ENCODE data around the gene TLK1.
A peak's percentile ranks its signal among the peaks of the same experiment; 100 is the strongest.

Gene TLK1

DNA sequence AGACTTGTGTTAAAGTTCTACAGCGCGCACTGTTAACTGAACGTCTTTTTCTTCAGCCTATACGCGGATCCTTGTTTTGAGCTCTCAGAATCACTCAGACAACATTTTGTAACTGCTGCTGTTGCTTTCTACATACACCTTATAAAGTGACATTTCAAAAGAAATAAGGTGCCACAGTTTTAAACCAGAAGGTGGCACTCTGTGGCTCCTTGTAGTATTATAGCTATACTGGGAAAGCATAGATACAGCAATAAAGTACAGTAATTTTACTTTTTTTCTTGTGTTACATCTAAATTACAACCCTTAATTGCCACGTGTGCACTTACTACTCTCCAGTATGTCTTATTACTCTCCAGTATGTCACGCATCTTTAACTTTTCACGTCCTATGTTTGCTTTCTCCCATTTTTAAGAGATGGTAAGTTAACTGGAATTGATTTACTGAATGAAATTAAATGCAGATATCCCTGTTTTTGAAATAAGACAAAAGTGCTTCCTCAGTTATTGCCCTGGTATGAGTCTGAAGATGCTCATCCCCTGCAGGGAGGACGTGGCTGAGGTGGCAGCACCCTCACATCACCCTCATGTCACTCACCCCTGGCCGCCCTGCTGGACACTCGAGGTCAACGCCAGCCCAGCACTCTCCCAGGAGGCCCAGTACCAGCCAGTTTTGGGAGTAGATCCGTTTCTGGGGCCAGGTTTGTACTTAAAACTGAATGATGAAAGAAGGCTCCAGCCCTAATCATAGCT, 193.9 kb downstream of the TLK1 start:
- peak; percentile 20 for DNase-seq (ENCODE audit: low spot score)

GRCh38 chr2:170965446-170966225, 195.1 kb downstream of the TLK1 start:
- DNase-seq (ENCODE audit: low spot score), result no peak

- DNase-seq (ENCODE audit: low spot score), result no peak
Measured at GRCh38 chr2:170963386-170963785, 197.3 kb downstream of the TLK1 start.

DNA sequence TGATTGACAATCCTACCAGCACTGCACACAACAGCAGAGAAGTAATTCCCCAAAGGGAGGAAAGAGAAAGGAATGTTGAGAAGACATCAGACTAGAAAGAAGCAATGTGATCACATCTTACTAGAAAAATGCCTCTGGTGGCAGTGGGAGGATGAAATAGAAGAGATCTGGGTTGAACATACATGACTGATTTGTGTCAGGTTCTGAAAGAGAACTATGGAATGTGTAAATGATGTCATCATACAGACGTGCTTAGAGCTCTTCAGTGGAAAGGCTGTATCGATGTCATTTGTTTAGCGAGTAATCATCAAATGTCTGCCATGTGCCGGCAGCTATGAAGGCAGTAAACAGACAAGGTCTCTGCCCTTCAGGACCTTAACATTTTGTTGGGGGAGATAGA, 206.8 kb downstream of the TLK1 start:
- no peak for DNase-seq (ENCODE audit: low spot score)

DNA sequence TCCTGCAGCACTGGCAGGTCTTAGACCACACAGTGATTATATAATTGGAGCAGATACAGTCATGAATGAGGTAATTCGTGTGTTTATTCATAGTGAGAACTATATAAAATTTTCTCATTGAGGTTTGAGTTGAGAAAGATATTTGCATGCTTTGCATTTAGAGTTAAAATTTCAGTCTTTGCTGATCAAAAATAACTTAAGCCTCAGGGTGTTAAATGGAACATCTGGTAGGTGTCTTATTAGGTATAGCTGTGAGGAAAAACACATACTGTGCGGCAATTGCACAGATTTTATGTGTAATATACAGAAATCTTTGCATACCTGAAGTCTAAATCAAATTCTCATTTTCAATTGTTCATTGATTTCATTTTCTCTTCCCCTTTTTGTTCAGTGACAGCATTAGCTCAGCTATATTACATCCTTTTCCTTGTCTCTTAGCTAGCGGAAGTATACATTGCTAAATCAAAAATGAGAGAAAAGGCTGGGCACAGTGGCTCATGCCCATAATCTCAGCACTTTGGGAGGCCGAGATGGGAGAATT, 210.4 kb downstream of the TLK1 start:
- DNase-seq (ENCODE audit: low spot score), result no peak

DNA sequence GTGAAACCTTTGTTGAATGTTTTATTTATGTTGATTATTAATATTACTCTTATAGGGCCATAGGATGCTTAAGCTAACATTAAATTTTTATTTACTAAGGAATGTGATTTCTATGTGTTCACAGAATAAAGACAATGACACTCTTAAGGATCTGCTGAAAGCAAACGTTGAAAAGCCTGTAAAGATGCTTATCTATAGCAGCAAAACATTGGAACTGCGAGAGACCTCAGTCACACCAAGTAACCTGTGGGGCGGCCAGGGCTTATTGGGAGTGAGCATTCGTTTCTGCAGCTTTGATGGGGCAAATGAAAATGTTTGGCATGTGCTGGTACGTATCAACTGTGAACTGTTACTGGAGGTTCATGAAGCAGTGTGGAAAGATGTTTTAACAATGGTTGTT, 211.3 kb downstream of the TLK1 start:
- no peak for DNase-seq (ENCODE audit: low spot score)

- no peak for DNase-seq (ENCODE audit: low spot score)
Measured at GRCh38 chr2:170944545-170944944, 216.1 kb downstream of the TLK1 start.

DNA sequence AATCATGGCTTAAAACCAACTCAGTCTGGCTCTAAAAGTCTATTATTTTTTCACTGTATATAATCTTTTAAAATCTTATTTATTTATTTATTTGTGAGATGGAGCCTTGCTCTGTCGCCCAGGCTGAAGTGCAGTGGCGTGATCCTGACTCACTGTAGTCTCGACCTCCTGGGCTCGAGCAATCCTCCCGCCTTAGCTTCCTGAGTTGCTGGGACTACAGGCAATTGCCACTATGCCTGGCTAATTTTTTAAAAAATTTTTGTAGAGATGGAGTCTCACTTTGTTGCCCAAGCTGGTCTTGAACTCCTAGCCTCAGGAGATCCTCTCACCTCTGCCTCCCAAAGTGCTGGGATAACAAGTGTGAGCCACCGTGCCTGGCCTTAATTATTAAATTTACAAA, 217.1 kb downstream of the TLK1 start:
- no peak for DNase-seq (ENCODE audit: low spot score)

- no peak for DNase-seq (ENCODE audit: low spot score)
Measured at GRCh38 chr2:170943041-170943440, 217.7 kb downstream of the TLK1 start.

DNA sequence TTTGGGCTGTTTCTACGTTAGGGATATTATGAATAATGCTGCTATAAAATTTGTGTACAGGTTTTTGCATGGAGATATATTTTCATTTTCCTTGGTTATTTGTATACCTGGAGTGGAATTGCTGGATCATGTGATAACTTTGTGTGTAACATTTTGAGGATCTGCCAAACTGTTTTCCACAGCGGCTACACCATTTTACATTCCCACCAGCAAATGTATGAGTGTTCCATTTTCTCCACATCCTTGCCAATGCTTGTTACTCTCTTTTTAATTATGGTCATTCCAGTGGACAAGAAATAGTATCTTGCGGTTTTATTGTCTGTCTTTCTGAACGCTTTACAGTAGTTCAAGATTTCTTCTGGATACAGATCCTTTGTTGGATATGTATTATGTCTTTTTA, 218.1 kb downstream of the TLK1 start:
- no peak for DNase-seq (ENCODE audit: low spot score)
